Smooth muscle cell of the brain vasculature (primary cell): Measurements from ENCODE around the gene RBMS3.
"Not testable (repeated sequence)": the region's sequence is repeated elsewhere in the genome, so short reads cannot be mapped to it uniquely, and the experiment has no call there.

Source experiments
- DNase-seq: peaks from one replicate; pipeline ENCODE4 v3.0.0-alpha.2; 2012; ENCODE audit warnings: low read depth, low spot score

RBMS3 gene

DNA sequence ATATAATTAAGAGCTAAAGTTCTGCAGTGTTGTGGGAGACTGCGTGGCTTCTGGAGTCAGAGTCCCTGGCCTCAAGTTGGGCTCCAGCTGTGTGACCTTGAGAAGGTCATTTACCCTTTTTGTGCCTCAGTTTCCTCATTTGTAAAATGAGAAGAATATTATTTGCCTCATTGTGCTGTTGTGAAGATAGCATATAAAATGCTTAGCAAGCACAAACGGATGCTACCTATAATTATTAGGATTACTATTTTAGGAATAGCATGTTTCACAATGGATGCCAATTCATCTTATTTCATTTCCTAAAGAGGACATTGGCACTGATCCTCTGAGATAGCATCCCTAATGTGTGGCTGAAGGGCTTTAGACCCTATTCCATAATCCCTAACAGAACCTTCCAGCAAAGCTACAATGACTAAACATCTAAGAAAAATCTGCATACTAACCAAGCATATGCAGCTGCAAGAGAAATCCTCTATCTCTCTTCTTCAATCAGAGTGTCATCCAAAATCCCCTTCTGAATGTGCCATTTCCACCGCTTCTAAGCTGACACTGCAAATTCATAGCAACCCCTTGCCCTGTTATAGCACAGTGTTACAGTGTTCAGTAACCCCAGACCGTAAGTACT is 148.3 kb downstream of the RBMS3 start:
- no peak for DNase-seq

GRCh38 chr3:29430558-29430971 is 149.7 kb downstream of the RBMS3 start:
- no peak for DNase-seq

DNA sequence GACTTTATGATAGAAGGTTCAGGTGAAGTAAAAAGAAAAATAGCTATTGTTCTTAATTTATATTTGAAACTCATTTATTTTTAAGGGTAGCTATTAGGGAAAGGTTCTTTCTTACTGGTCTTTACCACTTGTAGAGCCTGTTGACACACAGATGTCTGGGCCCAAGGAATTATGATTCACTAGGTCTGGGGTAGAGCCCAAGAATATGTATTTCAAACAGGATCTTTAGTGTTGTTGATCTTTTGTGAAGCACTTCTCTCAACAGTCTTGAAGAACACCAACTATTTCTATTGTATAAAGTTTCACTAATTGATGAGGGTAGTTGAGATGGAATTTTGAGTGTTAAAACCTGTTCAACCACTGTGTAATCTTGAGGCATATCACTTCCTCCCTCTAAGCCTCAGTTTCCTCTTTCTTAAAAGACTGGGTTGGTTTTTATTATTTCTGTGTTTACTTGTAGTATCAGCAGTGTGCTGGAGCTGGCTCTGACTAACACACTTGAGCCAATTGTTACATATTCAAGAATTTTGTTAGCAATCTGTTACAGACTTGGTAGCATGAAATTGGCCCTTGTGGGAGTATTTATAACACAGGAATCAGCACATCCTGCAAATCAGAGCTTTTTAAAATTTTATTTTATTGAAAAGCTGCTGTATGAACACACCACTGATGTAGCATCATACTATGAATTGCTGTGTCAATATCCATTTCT is 155.9 kb downstream of the RBMS3 start:
- no peak for DNase-seq

DNA sequence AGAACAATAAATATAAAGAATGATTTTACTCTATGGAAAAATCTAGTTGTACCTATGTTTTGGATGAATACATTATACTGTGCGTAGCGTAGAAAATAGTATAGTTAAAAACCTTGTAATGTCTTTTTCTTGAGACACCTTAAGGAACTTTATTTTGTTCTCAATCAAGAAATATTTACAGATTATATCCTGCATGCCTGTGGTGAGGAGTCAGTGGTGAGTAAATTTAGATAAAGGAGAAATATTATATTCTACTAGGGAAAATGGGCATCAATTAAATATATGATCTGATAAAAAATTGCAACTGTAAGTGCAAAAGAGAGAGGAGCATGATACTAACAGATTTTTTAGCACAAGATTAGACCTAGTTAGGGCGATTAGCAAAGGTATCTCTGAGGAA is 157.7 kb downstream of the RBMS3 start:
- DNase-seq, result no peak

DNA sequence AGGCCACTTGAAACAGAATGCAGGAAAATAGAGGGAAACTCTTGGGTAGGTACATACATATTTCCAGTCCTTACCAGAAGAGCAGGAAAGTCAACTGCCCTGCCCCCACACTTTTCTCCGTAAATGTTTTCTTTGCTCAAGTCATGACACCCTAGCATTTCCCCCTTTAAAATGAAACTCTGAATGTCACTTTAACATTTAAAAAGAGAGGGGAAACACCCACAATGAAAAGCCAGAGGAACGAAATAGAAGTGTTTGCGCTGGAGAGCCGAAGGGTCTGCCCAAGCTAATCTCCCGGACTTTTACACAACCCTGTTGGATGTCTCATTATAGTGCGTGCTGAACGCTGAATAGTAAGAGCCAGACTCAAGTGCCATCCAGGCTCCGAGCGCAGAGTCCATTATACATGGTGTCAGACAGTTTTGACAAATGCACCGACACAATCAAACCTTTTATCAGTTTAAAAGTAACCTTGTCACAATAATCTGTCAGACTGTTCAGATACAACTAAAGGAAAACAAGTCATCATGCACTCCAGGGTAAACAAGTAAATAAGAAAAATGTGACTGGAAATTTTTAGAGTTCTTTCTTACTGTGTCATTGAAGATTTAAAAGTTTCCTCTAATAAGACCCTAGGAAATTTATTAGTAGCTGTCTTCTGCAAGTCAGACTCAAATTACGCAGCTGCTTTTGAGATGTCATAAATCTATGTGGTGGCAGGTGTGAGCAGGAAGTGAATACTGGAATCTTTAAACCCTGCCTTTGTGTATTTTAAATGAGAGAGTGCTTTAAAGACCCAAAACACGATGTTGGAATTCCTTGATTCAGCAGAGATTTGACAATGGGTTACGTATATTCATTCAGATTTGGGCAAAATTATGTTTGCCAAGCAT is 159.8 kb downstream of the RBMS3 start:
- no peak for DNase-seq

DNA sequence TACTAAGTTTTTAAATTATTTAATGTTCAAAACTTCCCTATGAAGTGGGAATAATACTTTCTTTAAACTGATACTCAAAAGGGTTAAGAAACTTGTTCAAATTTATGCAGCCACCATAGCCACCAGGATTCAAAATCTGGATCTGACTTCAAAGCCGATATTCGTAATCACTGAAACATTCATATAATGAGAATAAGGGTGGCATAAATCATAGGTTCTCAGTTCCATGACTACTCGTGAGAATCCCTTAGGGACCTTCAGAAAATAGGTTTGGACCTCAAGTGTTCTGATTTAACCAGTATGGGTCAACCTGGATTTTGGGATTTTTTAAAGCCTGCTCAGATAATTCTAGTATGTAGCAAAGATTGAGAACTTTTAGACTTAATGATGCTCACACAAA is 160.6 kb downstream of the RBMS3 start:
- DNase-seq, result no peak

DNA sequence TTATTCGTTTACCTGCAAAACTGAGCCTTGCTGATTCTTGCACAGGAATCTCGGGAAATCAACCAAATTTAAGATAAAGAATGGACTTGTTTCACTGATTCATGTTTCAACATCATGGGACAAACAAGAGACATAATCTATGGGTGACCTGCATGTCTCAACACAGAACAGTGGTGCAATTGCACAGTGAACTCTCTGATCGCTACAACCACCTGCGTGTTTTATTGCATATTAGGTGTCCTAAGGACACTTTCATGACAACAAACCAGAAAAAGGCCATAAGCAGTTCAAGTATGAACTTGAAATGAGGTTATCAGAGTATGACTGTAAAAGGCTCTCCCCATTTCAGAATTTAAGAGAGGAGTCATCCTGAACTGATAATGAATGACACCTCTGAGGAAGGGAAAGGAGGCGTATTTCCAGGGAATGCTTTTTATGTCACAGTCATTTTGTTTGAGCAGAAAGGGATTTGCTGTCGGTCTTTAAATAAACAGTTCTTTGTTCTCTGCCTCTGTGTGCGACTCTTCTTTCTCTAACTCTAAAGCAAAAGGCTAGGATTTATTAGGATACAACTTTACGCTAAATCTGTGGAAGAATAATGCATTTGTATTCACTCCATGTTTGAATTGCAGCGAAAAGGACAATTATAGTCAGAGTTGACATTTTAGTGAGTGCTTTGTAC is 167.2 kb downstream of the RBMS3 start:
- DNase-seq, result no peak

- no peak for DNase-seq
Measured at GRCh38 chr3:29451920-29452319, 171.0 kb downstream of the RBMS3 start.

- DNase-seq, result no peak
Measured at GRCh38 chr3:29452934-29453283, 172.0 kb downstream of the RBMS3 start.

DNA sequence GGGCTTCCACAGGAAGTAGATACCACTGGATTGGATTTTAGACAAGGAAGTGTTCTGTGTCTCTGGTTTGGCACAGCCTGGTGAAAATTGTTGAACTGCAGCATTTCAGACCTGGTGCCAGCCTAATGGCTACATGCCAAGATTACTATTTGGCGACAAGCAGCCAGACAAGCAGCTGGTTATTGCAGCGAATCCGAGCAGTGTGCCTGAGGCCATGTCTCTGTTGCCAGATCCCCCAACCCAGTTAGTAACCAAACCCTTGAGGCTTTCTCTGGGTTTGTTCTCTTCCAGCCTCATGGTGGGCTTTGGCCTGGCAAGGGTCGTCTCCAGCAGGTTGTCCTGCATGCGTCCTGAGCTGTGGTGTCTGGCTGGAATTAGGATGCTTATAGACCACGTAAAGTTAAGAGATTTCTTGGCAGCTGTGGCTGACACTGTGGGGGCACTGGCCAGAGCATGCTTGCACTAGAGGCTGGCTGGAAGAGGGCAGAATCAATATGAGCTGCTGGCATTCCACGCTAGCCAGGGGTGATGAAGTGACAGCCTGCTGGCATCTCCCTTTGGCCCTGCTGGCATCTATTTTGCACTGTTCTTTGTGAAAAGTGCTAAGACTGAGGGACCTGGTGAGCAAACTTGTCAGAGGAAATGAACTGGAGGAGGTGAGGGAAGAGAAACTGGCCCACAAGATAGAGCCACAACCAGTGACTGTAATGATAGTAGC is 172.6 kb downstream of the RBMS3 start:
- DNase-seq, result no peak

DNA sequence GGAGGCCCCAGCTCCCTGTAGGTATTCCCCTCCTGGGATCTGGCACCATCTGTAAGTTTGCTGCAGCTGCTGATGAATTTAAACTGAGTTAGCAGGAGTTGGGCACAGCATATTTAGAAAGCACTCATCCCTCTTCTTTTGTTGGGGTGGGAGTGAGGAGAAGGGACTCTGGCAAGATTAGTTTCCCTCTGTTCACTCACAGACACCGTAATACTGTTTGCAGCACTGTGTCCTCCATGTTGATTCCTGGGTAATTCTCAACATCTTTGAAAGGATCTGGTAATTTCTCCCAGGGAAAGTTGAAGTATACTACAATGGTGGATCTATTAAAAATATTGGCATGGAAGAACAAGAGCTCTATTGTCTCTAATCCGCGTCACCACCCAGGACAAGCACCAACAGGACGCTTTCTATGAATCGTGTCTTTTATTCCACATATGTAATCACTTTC is 173.3 kb downstream of the RBMS3 start:
- DNase-seq, result no peak

DNA sequence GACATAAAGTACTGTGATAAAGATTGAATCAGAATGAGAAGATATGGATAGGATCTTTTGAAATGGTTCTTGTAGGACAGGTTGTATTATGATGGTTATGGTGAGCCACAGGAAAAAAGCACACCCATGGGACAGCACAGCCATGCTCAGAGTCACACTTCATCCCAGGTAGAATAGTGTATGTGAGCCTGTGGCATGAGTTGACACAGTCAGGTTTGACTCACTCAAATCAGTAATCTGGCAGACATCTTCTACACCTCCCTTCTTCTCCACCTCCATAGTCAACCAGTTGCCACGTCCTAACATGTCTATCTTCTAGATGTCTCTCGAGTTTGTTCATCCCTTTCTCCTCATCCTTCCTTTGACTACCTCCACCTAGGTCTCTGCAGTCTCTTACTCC is 176.0 kb downstream of the RBMS3 start:
- DNase-seq, result no peak

- DNase-seq, result no peak
Measured at GRCh38 chr3:29463304-29463703, 182.4 kb downstream of the RBMS3 start.

GRCh38 chr3:29465836-29466235 is 185.0 kb downstream of the RBMS3 start:
- peak; percentile 84 for DNase-seq

GRCh38 chr3:29466442-29466841 is 185.6 kb downstream of the RBMS3 start:
- DNase-seq, result no peak

GRCh38 chr3:29468187-29468586 is 187.3 kb downstream of the RBMS3 start:
- DNase-seq, result no peak

DNA sequence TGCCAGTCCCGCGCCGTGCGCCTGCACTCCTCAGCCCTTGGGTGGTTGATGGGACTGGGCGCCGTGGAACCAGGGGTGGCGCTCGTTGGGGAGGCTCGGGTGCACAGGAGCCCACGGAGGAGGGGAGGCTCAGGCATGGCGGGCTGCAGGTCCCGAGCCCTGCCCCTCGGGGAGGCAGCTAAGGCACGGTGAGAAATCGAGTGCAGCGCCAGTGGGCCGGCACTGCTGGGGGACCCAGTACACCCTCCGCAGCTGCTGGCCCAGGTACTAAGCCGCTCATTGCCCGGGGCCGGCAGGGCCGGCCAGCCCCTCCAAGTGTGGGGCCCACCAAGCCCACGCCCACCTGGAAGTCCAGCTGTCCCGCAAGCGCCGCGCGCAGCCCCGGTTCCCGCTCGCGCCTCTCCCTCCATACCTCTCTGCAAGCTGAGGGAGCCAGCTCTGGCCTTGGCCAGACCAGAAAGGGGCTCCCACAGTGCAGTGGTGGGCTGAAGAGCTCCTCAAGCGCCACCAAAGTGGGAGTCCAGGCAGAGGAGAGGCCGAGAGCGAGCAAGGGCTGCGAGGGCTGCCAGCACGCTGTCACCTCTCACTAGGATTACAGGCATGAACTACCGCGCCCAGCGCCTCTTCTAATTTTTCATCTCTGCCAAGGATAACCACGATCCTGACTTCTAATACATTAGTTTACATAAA is 192.8 kb downstream of the RBMS3 start:
- DNase-seq, result not testable (repeated sequence)

DNA sequence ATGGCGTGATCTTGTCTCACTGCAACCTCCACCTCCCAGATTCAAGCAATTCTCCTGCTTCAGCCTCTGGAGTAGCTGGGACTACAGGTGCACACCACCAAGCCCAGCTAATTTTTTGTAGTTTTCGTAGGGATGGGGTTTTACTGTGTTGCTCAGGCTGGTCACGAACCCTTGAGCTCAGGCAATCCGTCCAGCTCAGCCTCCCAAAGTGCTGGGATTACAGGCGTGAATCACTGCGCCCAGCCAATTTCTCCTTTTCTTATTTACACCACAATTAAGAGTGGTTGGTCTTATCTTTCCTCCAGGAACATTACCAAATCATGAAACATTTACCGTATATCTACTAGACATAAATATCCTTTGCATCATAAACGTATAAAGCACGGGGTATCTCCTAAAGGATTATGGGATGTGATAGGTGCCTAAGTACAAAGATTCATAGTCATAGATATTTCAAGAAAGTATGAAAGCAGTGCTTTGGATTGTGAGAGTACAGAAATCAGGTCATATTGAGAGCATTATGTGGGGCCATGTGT is 194.5 kb downstream of the RBMS3 start:
- DNase-seq, result no peak

GRCh38 chr3:29475854-29476253 is 195.0 kb downstream of the RBMS3 start:
- no peak for DNase-seq

DNA sequence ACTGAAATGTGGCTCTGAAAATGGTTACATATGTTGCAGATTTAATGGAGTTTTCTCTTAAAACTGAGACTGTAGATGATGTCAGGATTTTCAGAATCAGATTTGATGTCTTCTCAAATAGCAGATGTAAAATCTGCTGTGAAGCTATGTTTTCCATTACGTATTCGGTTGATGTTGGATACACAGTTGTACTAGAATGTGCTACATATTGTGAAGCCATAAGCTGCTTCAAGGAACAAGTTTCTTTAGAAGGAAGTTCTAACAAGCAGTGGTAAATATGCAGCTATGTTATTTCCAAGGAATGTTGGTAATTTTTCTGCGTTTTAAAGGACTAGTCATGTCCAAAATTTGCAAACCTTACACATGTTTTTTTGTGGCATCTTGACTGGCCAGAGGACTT is 197.7 kb downstream of the RBMS3 start:
- no peak for DNase-seq
